Common myeloid progenitor, CD34-positive (primary cell): ENCODE measurements around the gene MRPL10.

Experiments used
- CTCF ChIA-PET: fragments of 350-600 bp; sonication (Branson Sonifier 250); formaldehyde crosslinking; loops from one replicate; lab custom pipeline; 2021; ENCODE audit warnings: antibody characterized with exemption; lab: Charles Lee
- POLR2A ChIA-PET: fragments of 350-600 bp; sonication (Branson Sonifier 250); formaldehyde crosslinking; loops from one replicate; lab custom pipeline; 2021; ENCODE audit warnings: antibody characterized with exemption; lab: Charles Lee
- DNase-seq, 3 donors: peaks; one replicate each; pipeline versions ENCODE4 v3.0.0 to v3.0.0-alpha.2; 2013
- H3K27ac ChIP-seq, 2 experiments: 1 replicate in 1 of 2; 2 replicates in 1 of 2; pipeline ENCODE4 v1.7.0; 2013; ENCODE audit warnings: inconsistent platforms in 2 of 2, low read length in 2 of 2, mild to moderate bottlenecking in 2 of 2, low read depth in 1 of 2, moderate library complexity in 1 of 2; ENCODE audit not compliant: severe bottlenecking in 2 of 2, insufficient read depth in 1 of 2, poor library complexity in 1 of 2
- H3K27me3 ChIP-seq, 5 experiments: replicated peaks in 2 of 5; 1 replicate in 3 of 5; 2 replicates in 2 of 5; pipeline versions ENCODE4 v1.6.1 to v1.7.0; 2013; ENCODE audit warnings: low read length in 4 of 5, mild to moderate bottlenecking in 2 of 5, moderate library complexity in 2 of 5, inconsistent platforms in 1 of 5; ENCODE audit not compliant: insufficient read depth in 5 of 5, control insufficient read depth in 4 of 5
- H3K36me3 ChIP-seq, 4 experiments: 1 replicate in 2 of 4; 2 replicates in 2 of 4; pipeline versions ENCODE4 v1.6.1 to v1.7.0; 2013; ENCODE audit warnings: low read length in 3 of 4, control low read depth in 1 of 4, mild to moderate bottlenecking in 1 of 4; ENCODE audit not compliant: control insufficient read depth in 4 of 4, insufficient read depth in 4 of 4
- H3K4me1 ChIP-seq, 4 experiments: 1 replicate in 3 of 4; 2 replicates in 1 of 4; pipeline versions ENCODE4 v1.6.1 to v1.7.1; 2013; ENCODE audit warnings: low read length in 3 of 4, mild to moderate bottlenecking in 3 of 4, control low read depth in 1 of 4, inconsistent platforms in 1 of 4, moderate library complexity in 1 of 4; ENCODE audit not compliant: control insufficient read depth in 4 of 4, insufficient read depth in 4 of 4; ENCODE audit errors: control extremely low read depth in 1 of 4
- H3K4me3 ChIP-seq, 7 experiments: 1 replicate in 4 of 7; 2 replicates in 3 of 7; pipeline versions ENCODE4 v1.5.1 to v1.7.0; 2013; ENCODE audit warnings: mild to moderate bottlenecking in 7 of 7, low read length in 6 of 7, moderate library complexity in 6 of 7, inconsistent platforms in 2 of 7, low read depth in 2 of 7, control low read depth in 1 of 7; ENCODE audit not compliant: insufficient read depth in 4 of 7, control insufficient read depth in 1 of 7; ENCODE audit errors: extremely low read depth in 1 of 7
- H3K9me3 ChIP-seq, 5 experiments: 1 replicate in 4 of 5; 2 replicates in 1 of 5; pipeline versions ENCODE4 v1.6.1 to v1.7.1; 2013; ENCODE audit warnings: low read length in 4 of 5, mild to moderate bottlenecking in 2 of 5, inconsistent platforms in 1 of 5, low read depth in 1 of 5, moderate library complexity in 1 of 5; ENCODE audit not compliant: control insufficient read depth in 4 of 5, insufficient read depth in 2 of 5; ENCODE audit errors: control extremely low read depth in 1 of 5
- WGBS: methylation state at CpG from one replicate; pipeline ENCODE4 v1.1.5; 2013; ENCODE audit not compliant: insufficient coverage; 5-methylcytosine and 5-hydroxymethylcytosine counted together

The MRPL10 gene

DNA sequence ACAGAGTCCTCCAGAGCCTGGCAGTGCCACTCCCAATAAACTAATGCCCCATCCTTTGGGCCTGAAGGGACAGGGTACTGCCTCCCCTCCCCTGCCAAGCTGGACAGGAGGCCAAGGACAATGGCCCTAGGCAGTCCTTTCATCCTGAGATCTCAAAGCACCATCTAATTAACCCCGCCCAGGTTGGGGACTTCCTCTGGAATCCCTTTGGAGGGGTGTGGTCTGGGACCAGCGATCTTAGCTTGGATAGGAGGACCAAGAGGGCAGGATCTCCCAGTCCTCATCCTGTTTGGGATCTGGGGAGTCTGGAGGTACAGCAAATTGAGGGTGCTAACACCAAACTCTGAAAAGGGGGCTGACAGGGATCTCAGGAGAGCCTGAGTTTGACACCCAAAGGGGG lies 37.8 kb upstream of the MRPL10 start:
- Histone ChIP-seq H3K4me3 (no peak overlapping the region), H3K27ac (no peak overlapping the region), H3K27me3 (peaks cover 0 to 45% (median 22%) of the 10 kb centered on the region in 5 experiments), H3K9me3 (no peaks in the 10 kb centered on the region), H3K36me3 (no peaks in the 10 kb centered on the region), H3K4me1 (peaks cover 0 to 16% (median 8%) of the 10 kb centered on the region in 4 experiments)
- CTCF ChIA-PET: interaction anchor here (0.7 to 4.7 kb wide), 5 partner anchors 9 to 24 kb away, joined by 3 to 20 read pairs (median 5); no protein-coding TSS in a partner anchor
- POLR2A ChIA-PET: no interaction called here
- 93% methylated on average over 2 of the region's 2 CpGs for WGBS
- DNase-seq: no peak

DNA sequence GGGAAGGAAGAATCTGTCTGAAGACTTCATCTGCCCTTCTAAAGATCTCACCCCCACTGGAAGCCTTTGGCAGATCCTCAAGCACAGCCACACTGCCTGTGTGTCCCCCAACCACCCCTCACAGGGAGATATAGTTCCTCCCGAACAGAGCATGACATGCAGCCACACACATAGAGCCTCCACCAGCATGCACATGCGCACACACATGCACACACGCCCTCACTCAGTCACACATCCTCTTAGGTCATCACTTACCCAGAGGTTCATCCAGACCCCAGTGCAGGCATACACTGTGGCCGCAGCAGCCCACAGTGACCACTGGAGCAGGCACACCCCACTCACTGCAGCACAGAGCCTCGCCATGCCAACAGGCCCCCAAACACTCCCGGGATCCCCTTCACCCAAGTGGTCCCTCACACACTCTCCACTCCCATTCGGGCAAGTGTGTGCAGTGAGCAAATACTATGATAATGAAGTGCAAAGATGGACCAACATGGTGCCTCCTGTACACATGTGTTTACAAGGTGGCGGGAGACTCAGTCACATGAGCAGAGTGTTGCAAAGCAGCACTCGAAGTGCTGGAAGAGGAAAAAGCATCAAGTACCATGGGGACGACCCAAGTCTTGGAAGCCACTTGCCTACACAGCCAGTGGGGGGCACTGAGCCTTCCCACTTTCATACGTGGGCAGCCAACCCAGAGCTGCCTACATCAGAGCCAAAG lies 36.6 kb upstream of the MRPL10 start:
- DNase-seq: no peak
- Histone ChIP-seq H3K27ac (no peak overlapping the region), H3K36me3 (no peaks in the 10 kb centered on the region), H3K4me3 (no peak overlapping the region), H3K4me1 (peaks cover 0 to 14% (median 7%) of the 10 kb centered on the region in 4 experiments), H3K27me3 (peaks cover 0 to 39% (median 22%) of the 10 kb centered on the region in 5 experiments), H3K9me3 (no peaks in the 10 kb centered on the region)
- WGBS: 91% methylated on average over 7 of the region's 11 CpGs
- POLR2A ChIA-PET: no interaction called here
- CTCF ChIA-PET: interaction anchor here (1.4 kb wide), 1 partner anchor 12 kb away, joined by 5 read pairs; no protein-coding TSS in a partner anchor

DNA sequence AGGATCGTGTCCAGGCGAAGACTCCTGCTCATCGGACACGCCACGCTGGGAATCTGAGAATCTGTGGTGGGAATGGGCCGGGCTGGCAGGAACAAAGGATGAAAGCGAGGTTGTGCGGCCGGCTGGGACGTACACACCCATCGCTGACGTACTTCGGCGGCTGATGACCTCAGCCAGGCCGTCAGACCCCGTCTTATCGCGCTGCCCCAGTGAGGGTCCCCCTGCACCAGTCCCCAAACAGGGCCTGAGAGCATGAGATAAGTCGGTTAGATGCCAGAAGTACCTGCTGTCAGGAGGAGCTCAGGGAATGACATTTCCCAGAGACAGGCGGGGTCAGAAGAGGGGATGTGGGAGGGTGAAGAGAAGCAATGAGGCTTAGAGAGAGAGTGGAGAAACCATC lies 35.6 kb upstream of the MRPL10 start:
- no peak for DNase-seq
- CTCF ChIA-PET: no interaction called here
- Histone ChIP-seq H3K4me1 (peaks cover 0 to 4% (median 2%) of the 10 kb centered on the region in 4 experiments), H3K36me3 (no peaks in the 10 kb centered on the region), H3K9me3 (no peaks in the 10 kb centered on the region), H3K27me3 (peaks cover 0 to 30% (median 22%) of the 10 kb centered on the region in 5 experiments), H3K27ac (no peak overlapping the region), H3K4me3 (no peak overlapping the region)
- POLR2A ChIA-PET: no interaction called here
- WGBS: 94% methylated on average over 20 of the region's 20 CpGs

DNA sequence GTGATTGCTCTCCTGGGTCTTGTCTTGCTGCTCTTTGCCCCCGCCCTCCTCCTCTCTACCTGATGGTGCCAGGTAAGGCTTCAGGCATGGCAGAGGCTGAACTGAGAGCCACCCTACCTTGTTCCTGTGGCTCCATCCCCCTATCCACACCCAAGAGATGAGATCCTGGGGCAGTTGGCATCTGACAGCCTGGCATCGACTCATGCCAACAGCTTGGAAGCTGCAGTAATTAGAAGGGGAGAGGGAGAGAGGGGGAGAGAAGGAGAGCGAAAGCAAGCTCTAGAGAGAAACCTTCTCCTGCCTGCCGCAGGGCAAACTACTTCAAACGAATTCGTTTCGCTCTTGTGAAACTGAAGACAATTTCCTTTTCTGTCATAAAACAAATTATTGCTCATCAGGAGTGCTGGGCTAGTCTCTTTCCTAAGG lies 33.5 kb upstream of the MRPL10 start:
- DNase-seq: no peak
- Histone ChIP-seq H3K36me3 (no peaks in the 10 kb centered on the region), H3K9me3 (no peaks in the 10 kb centered on the region), H3K27ac (no peak overlapping the region), H3K4me3 (no peak overlapping the region), H3K27me3 (peaks cover 0 to 13% (median 9%) of the 10 kb centered on the region in 5 experiments), H3K4me1 (peaks cover 0 to 3% (median 0%) of the 10 kb centered on the region in 4 experiments)
- ChIA-PET POLR2A (no interaction called here), CTCF (interaction anchor here (1.0 to 1.8 kb wide), 4 partner anchors 9 to 25 kb away, joined by 3 to 4 read pairs (median 4); no protein-coding TSS in a partner anchor)
- no CpG with 5 or more reads among the region's 7 CpGs for WGBS

DNA sequence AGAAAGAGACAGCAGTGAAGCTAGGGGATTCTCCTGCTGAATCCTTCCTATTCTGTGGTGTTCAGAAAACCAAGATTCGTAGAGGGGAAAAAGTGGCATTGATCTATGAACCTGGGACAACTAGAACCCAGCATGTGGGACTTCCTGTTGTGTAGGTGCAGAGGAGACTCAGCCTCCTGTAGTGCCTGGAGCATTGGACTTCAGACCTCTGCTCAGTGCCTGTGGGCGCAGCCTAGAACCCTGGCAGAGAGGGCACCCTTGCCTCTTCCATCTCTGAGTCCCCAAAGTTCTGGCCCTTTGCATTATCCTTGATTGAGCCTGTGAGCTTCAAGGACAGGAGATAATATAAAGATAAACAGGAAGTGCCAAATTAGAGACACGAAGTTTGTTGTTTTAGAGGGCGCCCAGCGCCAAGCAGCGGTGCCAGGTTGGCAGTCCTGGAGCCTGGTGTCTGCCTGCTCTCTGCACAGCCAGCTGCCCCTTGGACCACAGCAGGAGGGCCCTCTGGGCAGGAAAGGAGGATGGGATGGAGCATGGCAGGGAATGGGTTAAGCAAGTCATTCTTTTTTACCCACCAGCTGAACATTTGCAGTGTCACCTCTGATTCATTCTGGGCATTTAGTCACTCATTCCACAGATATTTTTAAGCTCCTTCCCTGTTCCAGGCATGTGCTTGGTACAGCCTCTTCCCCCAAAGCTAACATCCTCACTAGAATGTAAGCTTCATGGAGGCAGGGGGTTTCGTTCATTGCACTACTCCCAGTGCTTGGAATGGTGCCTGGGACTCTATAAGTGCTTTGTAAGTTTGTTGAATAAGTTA lies 31.5 kb upstream of the MRPL10 start:
- Histone ChIP-seq H3K36me3 (no peaks in the 10 kb centered on the region), H3K27me3 (peaks cover 0 to 9% (median 3%) of the 10 kb centered on the region in 5 experiments), H3K9me3 (no peaks in the 10 kb centered on the region), H3K4me3 (no peak overlapping the region), H3K27ac (no peak overlapping the region), H3K4me1 (peaks cover 0 to 5% (median 2%) of the 10 kb centered on the region in 4 experiments)
- DNase-seq: no peak
- WGBS: 79% methylated on average over 5 of the region's 7 CpGs
- CTCF ChIA-PET: interaction anchor here (0.6 to 2.7 kb wide), 5 partner anchors 12 to 108 kb away, joined by 3 to 8 read pairs (median 3); partner anchors contain the start of genes CDK5RAP3 and SP6
- POLR2A ChIA-PET: interaction anchor here (0.6 kb wide), 1 partner anchor 187 kb away, joined by 3 read pairs; no protein-coding TSS in a partner anchor

DNA sequence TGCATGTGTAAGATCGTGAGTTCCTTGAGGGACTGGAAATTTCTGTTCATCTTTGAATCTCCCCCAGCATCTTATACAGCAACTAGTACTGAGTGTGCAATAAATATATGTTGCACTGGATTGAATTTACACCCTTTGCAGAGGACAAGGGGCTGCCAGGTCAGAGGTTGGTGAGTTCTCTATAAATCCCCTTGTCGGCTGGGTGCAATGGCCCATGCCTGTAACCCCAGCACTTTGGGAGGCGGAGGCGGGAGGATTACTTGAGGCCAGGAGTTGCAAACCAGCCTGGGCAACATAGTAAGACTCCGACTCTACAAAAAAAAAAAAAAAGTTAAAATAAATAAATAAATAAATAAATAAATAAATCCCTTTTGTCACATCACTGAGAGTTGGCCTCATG lies 29.0 kb upstream of the MRPL10 start:
- H3K4me3 ChIP-seq: no peak overlapping the region
- ChIA-PET CTCF (interaction anchor here (1.9 to 3.1 kb wide), 4 partner anchors 9 to 29 kb away, joined by 11 to 18 read pairs (median 11); no protein-coding TSS in a partner anchor), POLR2A (no interaction called here)
- H3K27ac ChIP-seq: no peak overlapping the region
- no CpG with 5 or more reads among the region's 5 CpGs for WGBS
- H3K4me1 ChIP-seq: peaks cover 0 to 11% (median 6%) of the 10 kb centered on the region in 4 experiments
- no peak for DNase-seq
- no peaks in the 10 kb centered on the region for H3K9me3 ChIP-seq
- H3K36me3 ChIP-seq: no peaks in the 10 kb centered on the region
- peaks cover 0 to 9% (median 6%) of the 10 kb centered on the region in 5 experiments for H3K27me3 ChIP-seq
